Stimulated activated CD8-positive, alpha-beta memory T cell treated with anti-CD3 and anti-CD28 coated beads, Interleukin-2, amount 100 ng/mL, for 1 hour (primary cell): Measurements from ENCODE around the gene EFHC1.

Experiments
- DNase-seq, 2 donors: peaks; one replicate each; pipeline ENCODE4 v3.0.0-alpha.2; 2020; ENCODE audit warnings: low read depth in 2 of 2

The EFHC1 gene

DNA sequence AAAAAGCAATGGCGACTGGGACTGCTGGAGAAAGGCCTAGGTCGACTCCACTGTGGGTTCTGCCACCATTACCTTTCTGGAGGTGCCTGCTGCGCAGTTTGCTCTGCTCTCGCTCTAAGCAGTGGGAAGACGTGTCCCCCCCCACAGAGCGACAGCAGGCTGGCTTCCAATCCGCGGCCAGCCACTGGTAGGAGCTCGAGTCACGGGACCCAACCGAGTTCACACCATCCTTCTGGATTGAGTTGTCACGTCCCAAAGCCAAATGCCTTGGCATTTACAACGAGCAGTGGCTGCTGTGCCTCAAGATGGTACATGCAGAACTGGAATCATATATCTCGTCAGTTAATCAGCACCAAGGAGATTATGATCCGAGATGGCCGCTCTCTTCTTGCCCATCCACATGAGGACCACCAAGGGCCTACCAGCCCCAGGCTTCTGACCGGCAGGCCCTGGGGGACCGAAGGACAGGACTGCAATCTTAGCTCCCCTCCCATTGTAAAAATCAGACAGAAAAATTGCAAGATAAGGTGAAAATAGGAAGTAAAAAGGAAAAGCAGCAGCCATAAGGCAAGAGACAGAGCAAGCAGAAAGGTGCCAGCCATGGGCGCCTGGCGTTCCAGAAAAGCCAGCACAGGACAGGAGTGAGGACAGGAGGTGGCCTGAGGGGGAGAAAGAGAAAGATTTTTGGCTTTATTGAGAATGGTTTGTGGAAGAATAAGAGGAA lies 82.3 kb downstream of the EFHC1 start:
- no peak for DNase-seq

DNA sequence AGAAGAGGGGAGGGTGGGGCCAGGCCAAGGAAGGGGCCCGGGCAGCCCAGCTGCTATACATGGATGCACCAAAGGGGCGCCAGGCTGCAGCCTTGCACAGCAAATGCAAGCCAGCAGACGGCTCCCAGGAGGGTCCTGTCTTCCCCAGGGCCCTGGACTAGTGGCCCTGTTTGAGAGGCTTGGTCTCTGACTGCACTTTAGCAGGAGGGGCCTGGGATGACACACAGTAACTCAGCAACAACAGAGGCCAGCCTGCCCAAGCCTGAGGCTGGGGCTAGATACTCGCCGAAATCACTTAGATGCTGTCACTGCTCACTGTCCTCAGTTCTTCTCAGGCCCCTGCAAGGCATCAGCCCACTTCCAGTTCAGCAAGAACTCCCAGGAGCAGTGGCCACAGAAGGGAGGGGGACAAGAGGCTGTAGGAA lies 83.2 kb downstream of the EFHC1 start:
- DNase-seq = no peak

- DNase-seq = no peak
These were observed 84.0 kb downstream of the EFHC1 start for GRCh38 chr6:52503851-52504781.

- no peak for DNase-seq
These were observed 84.6 kb downstream of the EFHC1 start for GRCh38 chr6:52504782-52505136.

DNA sequence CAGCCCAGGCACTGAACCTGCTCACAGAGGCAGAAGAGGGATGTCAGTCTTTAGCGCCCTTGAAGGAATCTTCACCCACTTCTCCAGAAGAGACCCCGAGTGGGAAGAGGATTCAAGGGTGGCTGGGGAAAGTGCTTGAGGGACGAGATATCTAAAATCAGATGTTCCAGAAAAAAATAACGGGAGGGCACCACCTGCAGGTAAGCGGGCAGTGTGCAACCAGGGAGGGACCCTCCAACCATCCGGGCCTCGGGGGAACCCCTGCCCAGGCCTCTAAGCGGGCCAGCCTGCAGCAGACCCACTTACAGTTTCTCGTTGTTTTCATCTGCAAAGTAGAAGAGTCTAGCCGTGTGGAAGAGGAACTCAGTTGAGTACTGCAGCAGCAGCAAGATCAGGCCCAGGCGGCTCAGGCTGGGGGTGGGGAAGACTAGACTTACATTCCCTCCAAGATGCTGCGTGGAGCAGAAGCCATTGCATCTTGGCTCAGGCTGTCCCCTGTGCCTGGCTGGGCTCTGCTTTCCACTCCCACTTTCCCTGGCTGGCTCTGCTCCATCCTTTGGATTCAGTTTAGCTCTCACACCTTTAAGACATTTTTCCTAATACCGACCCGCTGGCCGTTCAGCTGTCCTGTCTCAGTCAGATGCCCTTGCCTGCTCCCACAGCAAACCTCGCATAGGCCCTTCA lies 85.7 kb downstream of the EFHC1 start:
- DNase-seq = no peak

DNA sequence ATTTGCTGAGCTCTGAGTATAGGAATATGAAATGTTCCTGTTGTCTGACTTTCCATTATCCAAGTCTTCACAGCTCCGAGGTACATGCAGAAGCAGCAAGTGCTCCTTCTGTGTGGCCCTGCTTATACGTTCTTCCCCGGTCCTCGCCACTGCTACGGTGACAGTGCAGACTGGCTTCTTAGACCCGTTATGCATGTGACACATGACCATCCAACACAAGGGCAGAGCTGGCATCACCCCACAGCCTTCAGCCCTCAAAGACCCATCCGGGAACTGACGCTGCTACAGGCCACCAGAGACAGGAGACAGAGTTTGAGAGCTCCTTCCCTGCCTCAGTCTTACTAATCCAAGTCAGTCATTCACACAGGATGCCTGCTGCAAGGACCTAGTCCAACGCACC lies 86.3 kb downstream of the EFHC1 start:
- DNase-seq = no peak

- DNase-seq = no peak
These were observed 87.6 kb downstream of the EFHC1 start for GRCh38 chr6:52507557-52508260.

DNA sequence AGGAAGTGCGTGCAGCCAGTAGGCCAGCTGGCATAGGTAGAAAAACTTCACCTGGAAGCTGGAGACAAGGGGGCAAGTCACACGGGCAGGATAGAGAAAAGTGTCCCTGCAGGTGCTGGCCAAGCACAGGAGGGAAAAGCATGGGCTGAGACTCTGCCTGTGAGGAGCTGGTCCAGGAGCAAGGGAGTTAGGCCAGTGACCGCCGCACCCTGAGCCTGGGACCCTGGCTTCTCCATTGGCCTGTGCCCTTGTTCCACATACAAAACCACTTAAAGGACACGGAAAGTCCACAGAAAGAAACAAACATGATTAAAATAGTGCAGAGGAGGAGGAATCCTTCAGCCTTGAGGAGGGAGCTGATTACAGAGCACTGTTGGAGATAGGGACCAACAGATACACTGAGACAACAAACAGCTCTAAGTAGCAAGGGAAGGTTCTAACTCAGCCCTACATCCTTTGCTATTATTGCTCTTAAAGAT lies 88.2 kb downstream of the EFHC1 start:
- no peak for DNase-seq

- no peak for DNase-seq
These were observed 89.4 kb downstream of the EFHC1 start for GRCh38 chr6:52509281-52510212.

DNA sequence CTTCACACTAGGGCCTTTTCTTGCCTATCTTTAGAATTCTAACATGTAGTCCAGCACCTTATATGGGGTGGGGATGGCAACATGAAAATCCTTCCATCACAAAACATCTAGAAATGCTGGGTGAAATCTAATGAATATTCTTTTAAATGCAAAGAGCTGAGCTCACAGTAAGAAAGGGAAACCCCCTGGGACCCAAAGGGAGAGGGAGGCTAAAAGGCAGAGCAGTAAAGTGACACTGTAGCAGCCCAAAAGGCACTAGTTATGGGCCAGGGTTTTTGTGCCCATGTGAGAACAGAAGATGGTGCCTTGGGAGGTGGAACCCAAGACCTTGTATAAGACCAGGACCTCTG lies 90.0 kb downstream of the EFHC1 start:
- DNase-seq = no peak

GRCh38 chr6:52511163-52511562 lies 91.0 kb downstream of the EFHC1 start:
- no peak for DNase-seq

DNA sequence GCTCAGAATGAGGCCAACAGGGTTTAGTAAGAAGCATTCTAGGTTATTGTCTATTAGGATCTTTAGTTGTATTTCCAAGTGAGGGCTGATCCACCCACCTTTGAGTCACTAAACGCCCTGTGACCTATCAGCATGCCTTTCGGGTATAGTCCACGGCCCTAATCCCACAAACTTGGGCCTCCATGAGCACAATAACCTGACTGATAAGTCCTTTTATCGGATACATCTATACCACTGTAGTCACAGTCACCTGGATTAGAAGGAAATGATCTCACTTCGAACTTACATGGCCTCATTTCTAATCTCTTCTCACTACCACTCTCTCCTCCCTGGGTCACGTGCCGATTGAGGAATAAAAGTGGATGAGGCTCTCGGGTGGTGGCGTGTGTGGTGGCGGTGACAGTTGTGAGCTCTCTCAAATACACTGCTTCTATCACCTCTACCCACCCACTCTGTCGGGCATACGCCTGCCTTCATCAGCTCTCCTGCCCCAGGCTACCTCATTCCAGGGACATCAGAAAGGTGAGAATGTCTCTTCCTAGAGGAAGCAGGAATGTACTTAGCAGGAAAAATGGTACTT lies 91.5 kb downstream of the EFHC1 start:
- no peak for DNase-seq

DNA sequence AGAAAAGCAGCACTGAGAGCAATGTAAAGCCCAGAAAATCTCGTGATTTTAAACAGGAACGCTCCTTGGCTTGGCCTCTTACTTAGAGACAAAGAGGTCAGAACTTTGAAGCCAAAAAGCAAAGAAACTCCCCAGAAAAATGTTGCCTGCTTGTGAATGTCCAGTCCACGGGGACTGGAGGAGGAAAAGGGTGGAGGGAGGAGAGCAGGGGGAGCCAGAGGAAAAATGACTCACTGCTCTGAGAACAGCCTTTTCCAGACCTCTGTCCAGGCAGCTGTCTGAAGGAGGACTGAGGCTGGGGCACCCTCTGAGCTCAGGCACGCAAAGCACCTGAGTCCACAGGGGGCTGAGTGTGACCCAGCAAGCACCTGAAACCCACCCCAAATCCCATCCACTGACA lies 92.1 kb downstream of the EFHC1 start:
- DNase-seq = no peak

DNA sequence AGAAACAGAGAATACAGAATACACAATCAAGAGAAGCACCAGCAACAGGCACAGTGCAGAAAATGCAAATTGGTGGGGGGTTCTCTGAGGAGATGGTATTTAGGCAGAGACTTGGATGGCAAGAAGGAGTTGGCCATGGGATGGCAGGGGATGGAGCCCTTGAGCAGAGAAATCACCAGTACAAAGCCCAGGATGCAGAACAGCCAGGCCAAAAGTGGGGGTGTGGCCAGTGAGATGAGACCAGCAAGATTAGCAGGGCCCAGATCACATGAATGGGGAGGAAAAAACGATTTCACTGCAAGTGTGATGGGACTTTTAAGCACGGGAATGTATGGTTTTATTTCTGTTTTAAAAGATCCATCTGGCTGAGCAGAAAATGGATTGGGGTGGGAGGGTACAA lies 93.3 kb downstream of the EFHC1 start:
- DNase-seq = no peak

DNA sequence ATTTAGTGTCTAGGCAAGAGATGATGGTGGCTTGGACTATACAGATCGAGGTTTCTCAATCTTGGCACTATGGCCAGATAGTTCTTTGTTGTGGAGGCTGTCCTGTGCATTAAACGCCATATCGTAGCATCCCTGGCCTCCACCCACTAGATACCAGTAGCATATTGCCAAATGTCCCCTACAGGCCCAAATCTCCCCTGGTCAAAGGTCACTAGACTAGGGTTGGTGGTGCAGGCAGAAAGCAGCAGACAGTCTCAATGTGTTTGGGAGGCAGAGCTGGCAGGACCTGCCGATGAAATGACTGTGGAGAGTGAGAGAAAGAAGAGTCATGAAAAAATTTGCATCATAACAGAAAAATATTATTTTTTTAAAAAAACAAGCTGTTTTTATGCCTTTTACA lies 93.8 kb downstream of the EFHC1 start:
- no peak for DNase-seq

DNA sequence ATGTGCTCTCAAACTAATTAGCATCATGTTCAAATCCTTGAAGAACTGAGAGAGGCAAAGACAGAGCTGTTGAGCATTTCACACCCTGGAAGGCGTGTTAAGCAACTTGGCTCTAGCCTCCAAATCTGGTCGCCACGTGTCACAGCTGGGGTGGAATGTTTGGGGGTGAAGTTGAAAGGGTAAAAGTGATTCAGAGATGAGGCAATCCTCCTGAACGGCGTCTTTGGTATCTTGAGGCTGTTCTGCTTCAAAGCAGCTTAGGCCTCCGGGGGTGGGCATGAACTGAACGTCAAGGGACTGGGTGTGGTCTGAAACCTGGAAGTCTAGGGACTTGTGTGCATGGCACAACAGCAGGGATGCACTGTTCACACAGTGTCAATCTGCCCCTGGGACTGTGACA lies 94.4 kb downstream of the EFHC1 start:
- DNase-seq = no peak

DNA sequence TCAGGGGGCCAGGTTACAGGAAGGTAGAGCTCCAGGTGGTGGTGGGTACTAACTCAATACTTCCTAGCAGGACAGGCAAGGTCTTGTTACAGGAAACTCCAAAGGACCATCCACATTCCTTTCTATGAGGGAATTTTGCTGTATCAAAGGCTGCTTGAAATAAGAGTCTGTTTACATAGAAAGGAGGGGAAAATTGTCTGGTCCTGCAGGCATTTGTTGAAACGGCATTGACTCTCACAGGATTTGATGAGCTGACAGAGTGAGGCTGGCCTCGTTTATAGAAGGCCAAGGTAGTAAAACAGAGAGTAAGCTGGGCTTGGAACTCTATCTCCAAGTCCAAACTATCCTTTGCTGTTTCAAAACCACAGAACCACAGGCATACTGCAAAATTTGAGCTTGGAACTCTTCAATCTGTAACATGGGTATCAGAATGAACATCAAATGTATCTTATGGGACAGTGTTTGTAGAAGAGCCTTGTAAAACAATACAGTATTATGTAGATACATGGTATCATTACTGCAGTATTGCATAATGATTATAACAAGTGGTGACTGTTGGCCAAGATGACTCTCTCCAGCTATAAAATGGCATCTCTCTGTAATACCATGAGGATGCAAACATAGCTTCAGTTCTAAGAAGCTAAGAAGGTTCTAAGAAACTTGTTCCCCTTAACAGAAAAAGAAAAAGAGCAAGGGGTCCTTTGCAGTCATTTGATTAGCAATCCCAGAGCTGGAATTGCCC lies 95.2 kb downstream of the EFHC1 start:
- no peak for DNase-seq

GRCh38 chr6:52516269-52516668 lies 96.1 kb downstream of the EFHC1 start:
- DNase-seq = no peak

DNA sequence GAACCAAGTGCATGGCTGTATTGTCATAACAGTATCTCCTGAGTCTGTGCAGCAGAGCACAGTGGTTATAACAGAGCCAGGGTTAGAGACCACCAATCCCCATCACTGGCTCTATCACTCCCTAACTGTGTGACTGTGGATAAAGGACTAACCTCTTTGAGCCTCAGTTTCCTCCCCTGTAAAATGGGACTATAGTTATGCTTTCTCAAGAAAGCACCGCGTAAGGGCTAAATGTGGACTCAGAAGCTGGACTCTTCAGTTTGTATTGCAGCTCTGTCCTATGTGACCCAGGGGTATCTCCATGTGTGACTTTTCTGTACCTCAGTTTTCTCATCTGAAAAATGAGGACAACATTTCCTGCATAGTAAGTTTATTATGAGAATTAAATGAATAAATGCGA lies 96.8 kb downstream of the EFHC1 start:
- no peak for DNase-seq
